PC-9 (cell line): ENCODE measurements around the gene ARHGAP44. TPM values are rescaled to one million over a fixed set of nuclear protein-coding genes. Genes with fewer than 3 reads are reported as not detected.

Experiments used
- BruUV-seq: library from RNA; stranded (reverse); fragments of 400-500 nt; replicated peaks from 2 replicates; lab custom pipeline; 2021; lab: Mats Ljungman, UMichigan
- CTCF ChIA-PET: fragments of 300-600 bp; sonication (Branson Sonifier 250); formaldehyde crosslinking; loops from one replicate; lab custom pipeline; 2022; ENCODE audit warnings: antibody characterized with exemption; lab: Charles Lee
- POLR2A ChIA-PET: fragments of 300-600 bp; sonication (Branson Sonifier 250); formaldehyde crosslinking; loops from one replicate; lab custom pipeline; 2022; ENCODE audit warnings: antibody characterized with exemption; ENCODE audit not compliant: unreplicated experiment; lab: Charles Lee
- DNase-seq, 2 experiments: peaks; one replicate each; pipeline versions ENCODE4 v3.0.0 to v3.0.0-alpha.2; 2015 to 2022; ENCODE audit warnings: mixed read lengths in 1 of 2
- H2AFZ ChIP-seq: fragments of 200-600 bp; sonication (generic); 2 replicates; pipeline ENCODE4 v1.8.1; 2017; ENCODE audit warnings: antibody characterized with exemption
- H3F3A ChIP-seq: fragments of 200-600 bp; sonication (generic); 2 replicates; pipeline ENCODE4 v1.8.1; 2017; ENCODE audit warnings: antibody characterized with exemption, mild to moderate bottlenecking, low read depth; ENCODE audit not compliant: insufficient read depth
- H3K27ac ChIP-seq: fragments of 200-600 bp; sonication (generic); 2 replicates; pipeline ENCODE4 v1.6.1; 2016; ENCODE audit warnings: mixed run types
- H3K27me3 ChIP-seq: fragments of 200-600 bp; sonication (generic); 2 replicates; pipeline ENCODE4 v1.6.1; 2016; ENCODE audit warnings: low read depth, mixed run types; ENCODE audit not compliant: insufficient read depth
- H3K36me3 ChIP-seq: fragments of 200-600 bp; sonication (generic); 2 replicates; pipeline ENCODE4 v1.6.1; 2016; ENCODE audit warnings: low read depth, mixed run types
- H3K4me1 ChIP-seq: fragments of 200-600 bp; sonication (generic); replicated peaks from 2 replicates; pipeline ENCODE4 v1.6.1; 2016; ENCODE audit warnings: mixed run types; ENCODE audit not compliant: insufficient read depth
- H3K4me2 ChIP-seq: fragments of 200-600 bp; sonication (generic); 2 replicates; pipeline ENCODE4 v1.6.1; 2017; ENCODE audit warnings: mixed run types
- H3K4me3 ChIP-seq: fragments of 200-600 bp; sonication (generic); 2 replicates; pipeline ENCODE4 v1.6.1; 2016; ENCODE audit warnings: mixed run types
- H3K79me2 ChIP-seq: fragments of 200-600 bp; sonication (generic); 2 replicates; pipeline ENCODE4 v1.6.1; 2017; ENCODE audit warnings: low read depth, mixed run types
- H3K9me2 ChIP-seq: fragments of 200-600 bp; sonication (generic); 2 replicates; pipeline ENCODE4 v1.8.1; 2017; ENCODE audit warnings: mild to moderate bottlenecking; ENCODE audit not compliant: insufficient read depth
- H3K9me3 ChIP-seq: fragments of 200-600 bp; sonication (generic); 2 replicates; pipeline ENCODE4 v1.8.1; 2016; ENCODE audit warnings: low read depth; ENCODE audit not compliant: insufficient read depth
- H4K20me1 ChIP-seq: fragments of 200-600 bp; sonication (generic); 2 replicates; pipeline ENCODE4 v1.8.1; 2017; ENCODE audit not compliant: insufficient read depth
- CTCF ChIP-seq: fragments of 200-600 bp; sonication (generic); conservative IDR thresholded peaks from 2 replicates; pipeline ENCODE4 v1.6.1; 2017; ENCODE audit warnings: mixed run types, antibody characterized with exemption, mild to moderate bottlenecking, moderate library complexity
- EZH2 ChIP-seq: fragments of 200-600 bp; sonication (generic); IDR thresholded peaks from 2 replicates; pipeline ENCODE4 v1.8.0; 2017; ENCODE audit warnings: antibody characterized with exemption, low read depth
- intact Hi-C: fragments of 100-400 bp; cut with micrococcal nuclease; formaldehyde crosslinking; loops from one replicate; pipeline ENCODE4 v1.10.0; 2022; ENCODE audit not compliant: unreplicated experiment
- total RNA-seq: library from RNA; stranded (reverse); gene quantifications from 2 replicates; pipeline ENCODE4 v1.2.3, GENCODE V29; 2021

Gene ARHGAP44
- total RNA-seq, 1 experiment from 2014 or later: not detected

- Histone ChIP-seq H3K4me2 (no peak overlapping the region), H3K27ac (no peak overlapping the region), H3K36me3 (no peaks in the 10 kb centered on the region), H3K4me1 (no peaks in the 10 kb centered on the region), H3K4me3 (no peak overlapping the region), H3K9me3 (no peaks in the 10 kb centered on the region), H4K20me1 (no peaks in the 10 kb centered on the region; the same call in 1 of the 2 replicates), H3K9me2 (no peaks in the 10 kb centered on the region), H2AFZ (no peak overlapping the region), H3K27me3 (no peaks in the 10 kb centered on the region), H3F3A (no peaks in the 10 kb centered on the region), H3K79me2 (no peaks in the 10 kb centered on the region)
- no TSS peak for BruUV-seq
- TF ChIP-seq CTCF: no peak
- no peak for TF ChIP-seq EZH2
- POLR2A ChIA-PET: no interaction called here
- CTCF ChIA-PET: no interaction called here
- intact Hi-C loops: no loop called here
- DNase-seq: no peak
These were observed 215.0 kb downstream of the ARHGAP44 start for GRCh38 chr17:13004336-13004735.

DNA sequence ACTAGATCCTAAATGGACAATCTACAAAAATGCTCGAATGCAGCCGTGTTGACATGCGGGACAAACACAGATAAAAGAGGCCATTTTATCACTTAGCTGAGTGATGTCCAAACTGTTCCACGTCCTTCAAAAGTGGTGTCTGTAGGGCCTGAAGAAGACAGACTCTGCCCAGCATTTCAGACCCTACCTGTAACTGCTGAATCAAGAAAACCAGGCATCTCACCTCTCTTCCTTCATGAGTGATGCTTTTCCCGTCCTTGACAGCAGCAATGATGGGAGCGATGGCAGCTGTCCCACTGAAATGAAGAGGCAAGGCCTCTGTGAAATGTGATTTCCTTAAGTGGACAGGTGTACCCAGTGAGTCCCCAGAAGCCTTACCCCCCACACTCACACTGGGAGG lies 216.2 kb downstream of the ARHGAP44 start:
- no peaks in the 10 kb centered on the region for H3K79me2 ChIP-seq
- intact Hi-C loops: no loop called here
- no peaks in the 10 kb centered on the region for H3K27me3 ChIP-seq
- H3K4me2 ChIP-seq: no peak overlapping the region
- no peak for DNase-seq
- ChIA-PET POLR2A (no interaction called here), CTCF (no interaction called here)
- H3K36me3 ChIP-seq: no peaks in the 10 kb centered on the region
- no peak overlapping the region for H2AFZ ChIP-seq
- BruUV-seq: no TSS peak
- no peak overlapping the region for H3K27ac ChIP-seq
- H4K20me1 ChIP-seq: no peaks in the 10 kb centered on the region; the same call in 1 of the 2 replicates
- no peaks in the 10 kb centered on the region for H3K9me2 ChIP-seq
- H3K4me3 ChIP-seq: no peak overlapping the region
- H3K9me3 ChIP-seq: no peaks in the 10 kb centered on the region
- H3K4me1 ChIP-seq: no peaks in the 10 kb centered on the region
- no peaks in the 10 kb centered on the region for H3F3A ChIP-seq
- no peak for TF ChIP-seq EZH2
- TF ChIP-seq CTCF: no peak

DNA sequence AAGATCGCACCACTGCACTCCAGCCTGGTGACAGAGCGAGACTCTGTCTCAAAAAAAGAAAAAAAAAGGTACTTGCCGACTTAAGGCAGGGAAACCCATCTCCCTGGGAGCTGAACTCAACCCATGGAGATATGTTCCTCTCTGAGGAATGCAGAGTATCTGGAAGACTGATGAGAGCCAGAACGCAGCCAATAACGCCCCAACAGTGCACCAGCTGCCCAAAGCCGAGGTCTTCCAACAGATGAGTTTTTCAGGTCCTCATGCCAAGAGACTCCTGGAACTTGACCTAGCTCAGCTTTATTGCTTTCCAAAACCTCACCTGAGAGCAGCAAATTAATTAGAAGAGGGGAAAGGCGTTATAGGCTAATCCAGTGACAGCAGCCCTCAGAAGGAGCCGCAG lies 219.2 kb downstream of the ARHGAP44 start:
- intact Hi-C loops: no loop called here
- Histone ChIP-seq H4K20me1 (no peaks in the 10 kb centered on the region; the same call in 1 of the 2 replicates), H3K9me2 (no peaks in the 10 kb centered on the region), H3K4me1 (no peaks in the 10 kb centered on the region), H3K36me3 (no peaks in the 10 kb centered on the region), H3K4me2 (no peak overlapping the region), H2AFZ (no peak overlapping the region), H3K4me3 (no peak overlapping the region), H3K9me3 (no peaks in the 10 kb centered on the region), H3F3A (no peaks in the 10 kb centered on the region), H3K27me3 (no peaks in the 10 kb centered on the region), H3K79me2 (no peaks in the 10 kb centered on the region), H3K27ac (no peak overlapping the region)
- POLR2A ChIA-PET: no interaction called here
- CTCF ChIA-PET: interaction anchor here (0.7 kb wide), 1 partner anchor 8 kb away, joined by 3 read pairs; no protein-coding TSS in a partner anchor
- no peak for DNase-seq
- no TSS peak for BruUV-seq
- TF ChIP-seq EZH2: no peak
- no peak for TF ChIP-seq CTCF
